Fibroblast of skin of right biceps (primary cell): Measurements from ENCODE around the gene INSIG1.

ENCODE experiments used
- DNase-seq: peaks from one replicate; pipeline ENCODE4 v3.0.0-alpha.2; 2013

Gene INSIG1

DNA sequence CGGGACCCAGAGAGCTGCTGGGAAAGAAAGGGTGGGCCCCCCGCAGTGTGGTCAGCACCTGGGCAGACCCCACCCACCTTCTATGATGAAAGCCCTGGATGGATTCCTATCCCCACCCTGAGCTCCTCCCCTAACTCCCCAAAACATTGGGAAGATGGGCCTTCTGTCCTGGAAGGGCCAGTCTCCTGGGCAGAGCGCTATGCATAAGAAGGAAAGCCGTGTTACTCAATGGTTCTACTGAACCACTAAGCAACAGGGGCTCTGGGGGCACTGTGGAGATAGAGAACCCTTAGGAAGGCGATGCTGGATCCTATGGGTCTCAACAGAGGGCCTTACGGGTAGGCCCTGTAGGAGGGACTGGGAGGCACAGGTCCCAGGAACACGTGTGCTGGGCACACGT, 30.7 kb upstream of the INSIG1 start:
- no peak for DNase-seq

DNA sequence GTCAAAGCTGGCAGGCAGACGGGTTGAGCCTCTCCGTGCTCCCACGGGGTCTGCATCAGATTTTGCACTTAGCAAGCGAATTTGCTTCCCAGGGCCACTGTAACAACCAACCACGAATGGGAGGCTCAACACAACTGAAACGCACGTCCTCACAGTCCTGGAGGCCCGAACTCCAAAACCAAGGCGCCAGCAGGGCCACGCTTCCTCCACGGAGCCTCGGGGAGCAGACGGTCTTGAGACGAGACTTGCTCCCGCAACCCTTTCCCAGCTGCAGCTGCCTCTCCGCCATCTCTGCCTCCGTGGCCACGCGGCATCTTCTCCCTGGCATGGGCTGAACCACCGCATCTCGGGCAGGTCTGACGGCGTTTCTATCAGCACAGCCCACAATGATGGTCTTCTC, 30.2 kb upstream of the INSIG1 start:
- no peak for DNase-seq

- DNase-seq: no peak
These were observed 29.5 kb upstream of the INSIG1 start for GRCh38 chr7:155268211-155268610.

GRCh38 chr7:155268921-155269650, 28.6 kb upstream of the INSIG1 start:
- no peak for DNase-seq

DNA sequence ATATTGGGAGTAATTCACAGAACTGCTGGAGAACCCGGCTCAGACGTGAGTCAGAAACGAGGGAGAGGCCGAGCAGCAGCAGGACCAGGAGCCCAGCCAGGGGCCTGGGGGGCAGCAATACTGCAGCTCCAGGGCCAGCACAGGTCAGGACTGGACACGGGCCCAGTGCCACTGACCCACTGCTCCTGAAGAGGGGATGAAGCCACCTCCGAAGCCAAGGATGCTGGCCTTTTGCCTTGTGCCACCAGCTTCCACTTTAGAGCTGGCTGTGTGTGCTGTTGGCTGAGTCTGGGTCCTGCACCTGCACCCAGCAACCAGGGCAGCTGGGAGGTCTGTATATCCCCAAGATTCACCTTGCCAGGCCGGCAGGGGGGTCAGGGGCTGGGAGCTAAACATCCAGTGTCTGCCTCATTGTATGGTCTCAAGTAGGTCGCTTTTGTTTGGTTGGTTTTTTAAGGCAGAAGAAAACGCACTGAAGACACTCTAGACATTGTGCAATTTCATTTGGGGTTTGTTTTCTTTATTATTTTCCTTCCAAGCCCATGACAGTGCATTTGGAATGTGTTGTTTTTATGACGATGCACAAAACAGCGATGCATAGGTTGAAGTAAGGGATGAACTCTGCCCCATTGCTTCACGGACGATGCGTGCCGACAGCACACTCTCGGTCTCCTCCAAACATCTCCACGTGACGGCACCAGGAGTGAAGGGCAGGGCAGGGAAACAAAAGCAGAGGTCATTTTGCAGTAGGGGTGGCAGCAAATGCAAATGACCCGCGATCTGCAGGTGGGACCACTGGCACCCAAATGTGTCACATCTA, 27.7 kb upstream of the INSIG1 start:
- DNase-seq: no peak

GRCh38 chr7:155270861-155271260, 26.8 kb upstream of the INSIG1 start:
- DNase-seq: no peak

- no peak for DNase-seq
These were observed 22.9 kb upstream of the INSIG1 start for GRCh38 chr7:155274633-155275355.

DNA sequence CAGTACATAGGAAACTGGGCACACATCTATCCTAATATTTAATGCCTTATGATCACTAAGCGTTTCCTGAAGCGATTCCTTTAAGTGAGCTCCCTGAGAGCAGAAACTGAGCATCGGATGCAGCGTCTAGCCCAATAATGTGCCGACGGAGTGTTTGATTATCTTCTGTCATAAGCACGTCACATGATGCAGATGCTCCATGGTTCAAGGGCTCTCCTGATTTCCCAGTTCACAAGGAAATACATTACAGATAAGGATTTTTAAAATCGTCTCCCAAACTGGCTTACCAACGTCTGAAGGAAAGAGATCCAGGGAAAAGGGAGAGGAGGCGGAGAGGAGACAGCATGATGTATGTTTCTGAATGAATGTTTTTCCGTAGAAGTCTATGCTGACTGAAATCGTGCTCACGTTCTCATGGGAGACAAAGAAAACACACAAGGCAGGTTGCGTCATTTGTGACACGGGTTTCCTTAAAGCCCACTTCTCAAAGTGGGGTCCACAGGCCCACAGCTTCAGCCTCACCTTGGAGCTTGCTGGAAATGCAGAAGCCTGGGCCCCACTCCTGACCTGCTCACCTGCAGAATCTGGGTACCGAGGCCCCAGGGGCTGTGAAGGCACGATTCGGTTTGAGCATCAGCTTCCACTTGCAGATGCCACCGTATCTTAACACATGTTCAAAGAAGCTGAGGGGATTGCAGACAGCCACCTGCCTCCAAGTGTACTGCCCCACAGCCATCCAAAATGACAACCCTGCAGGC, 21.5 kb upstream of the INSIG1 start:
- DNase-seq: no peak

GRCh38 chr7:155276800-155277375, 20.8 kb upstream of the INSIG1 start:
- DNase-seq: no peak

GRCh38 chr7:155277385-155277994, 20.2 kb upstream of the INSIG1 start:
- no peak for DNase-seq

- DNase-seq: no peak
These were observed 18.8 kb upstream of the INSIG1 start for GRCh38 chr7:155278921-155279320.

- DNase-seq: no peak
These were observed 17.8 kb upstream of the INSIG1 start for GRCh38 chr7:155279787-155280445.

DNA sequence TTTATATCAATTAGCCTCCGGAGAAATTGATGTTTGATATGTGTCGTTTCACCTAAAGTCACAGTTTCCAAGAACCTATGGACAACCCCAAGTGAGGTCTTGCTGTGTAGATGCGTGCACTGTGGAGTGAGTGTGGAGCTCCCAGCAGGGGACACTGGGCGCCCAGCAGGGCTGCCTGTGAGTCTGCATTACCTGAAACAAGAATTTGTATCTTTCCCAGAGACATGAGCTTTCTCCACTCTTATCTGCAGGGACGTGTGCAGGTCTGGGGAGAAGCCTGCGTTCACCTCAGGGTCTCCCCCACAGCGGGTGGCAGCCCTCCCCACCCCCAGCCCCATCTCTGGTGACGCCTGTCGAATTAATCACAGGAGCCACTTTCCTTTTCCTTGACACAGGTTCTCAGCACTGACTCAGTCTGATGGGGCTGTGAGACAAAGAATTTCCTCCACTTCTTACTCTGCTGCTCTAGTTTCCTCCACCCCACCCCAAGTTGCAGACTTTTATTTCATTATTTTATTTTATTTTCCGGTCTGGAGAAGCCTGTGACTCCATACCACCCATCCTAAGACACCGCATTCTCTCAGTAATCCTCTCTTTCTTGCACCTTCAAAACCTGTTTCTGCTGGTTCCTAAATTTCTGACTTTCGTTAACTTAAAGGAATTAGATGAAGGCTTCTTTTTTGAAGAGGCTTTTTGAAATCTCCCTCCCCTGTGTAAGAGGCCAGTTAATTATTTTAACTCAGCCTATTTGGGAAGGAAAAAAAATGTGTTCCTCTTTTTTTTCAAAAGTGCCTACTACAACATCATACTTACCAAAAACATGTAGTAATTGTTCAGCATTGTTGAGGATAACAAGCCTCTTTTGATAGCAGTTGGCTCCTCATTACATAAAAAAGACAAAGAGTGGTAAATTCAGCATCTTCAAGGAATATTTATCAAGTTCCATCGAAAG, 17.0 kb upstream of the INSIG1 start:
- no peak for DNase-seq

GRCh38 chr7:155281398-155281969, 16.2 kb upstream of the INSIG1 start:
- no peak for DNase-seq

DNA sequence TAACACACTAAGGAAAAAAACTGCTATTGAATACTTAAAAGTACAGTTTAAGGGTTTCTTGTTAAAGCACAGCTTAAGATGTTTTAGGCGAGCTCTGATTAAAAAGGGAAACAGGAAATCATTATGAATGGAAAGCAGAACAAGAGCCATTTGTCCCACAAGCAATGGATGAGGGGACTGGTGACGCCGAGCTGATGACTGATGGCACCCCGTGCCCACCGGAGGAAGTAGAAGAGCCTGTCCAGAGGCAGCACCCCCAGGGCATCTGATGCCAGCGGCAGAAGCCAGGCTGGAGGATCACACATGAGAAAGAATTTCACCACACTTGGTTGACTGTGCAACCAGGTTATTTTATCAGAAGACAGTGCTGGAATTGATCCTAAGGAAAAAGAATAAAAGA, 15.0 kb upstream of the INSIG1 start:
- no peak for DNase-seq

- DNase-seq: no peak
These were observed 14.0 kb upstream of the INSIG1 start for GRCh38 chr7:155283565-155284194.

GRCh38 chr7:155284496-155285274, 13.0 kb upstream of the INSIG1 start:
- DNase-seq: no peak

- no peak for DNase-seq
These were observed 12.3 kb upstream of the INSIG1 start for GRCh38 chr7:155285423-155285822.

DNA sequence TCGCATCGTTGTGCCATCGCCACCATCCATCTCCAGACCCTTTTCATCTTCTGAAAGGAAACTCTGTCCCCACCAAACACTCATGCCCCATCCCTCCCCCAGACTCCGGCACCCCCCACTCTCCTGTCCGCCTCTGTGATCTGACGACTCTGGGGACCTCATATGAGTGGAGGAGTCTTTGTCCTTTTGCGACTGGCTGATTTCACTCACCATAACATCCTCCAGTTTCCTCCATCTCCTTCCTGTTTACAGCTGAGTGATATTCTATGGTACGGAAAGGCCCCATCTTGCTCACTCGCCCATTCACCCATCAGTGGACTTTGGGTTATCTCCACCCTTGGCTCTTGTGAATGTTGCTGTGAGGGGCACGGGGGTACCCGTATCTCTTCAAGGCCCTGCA, 11.8 kb upstream of the INSIG1 start:
- no peak for DNase-seq
